IPS-20b (cell line): ENCODE measurements around the gene C9orf152.

Experiments
- H3K27ac ChIP-seq: one replicate; pipeline ENCODE4 v1.5.1; 2013; ENCODE audit warnings: low read length
- H3K27me3 ChIP-seq: 2 replicates; pipeline ENCODE4 v1.6.1; 2013; ENCODE audit warnings: mild to moderate bottlenecking, low read length, inconsistent platforms; ENCODE audit not compliant: insufficient read depth
- H3K36me3 ChIP-seq: 2 replicates; pipeline ENCODE4 v1.6.1; 2013; ENCODE audit warnings: low read depth, mild to moderate bottlenecking, inconsistent platforms, low read length, moderate library complexity; ENCODE audit not compliant: insufficient read depth
- H3K4me1 ChIP-seq: 2 replicates; pipeline ENCODE4 v1.6.1; 2013; ENCODE audit warnings: mild to moderate bottlenecking, control low read depth, inconsistent platforms, low read length, moderate library complexity; ENCODE audit not compliant: insufficient read depth
- H3K4me3 ChIP-seq: 2 replicates; pipeline ENCODE4 v1.5.1; 2013; ENCODE audit warnings: mild to moderate bottlenecking, low read length, inconsistent platforms
- H3K9ac ChIP-seq: 2 replicates; pipeline ENCODE4 v1.6.1; 2013; ENCODE audit warnings: low read depth, mild to moderate bottlenecking, inconsistent platforms, low read length, moderate library complexity
- H3K9me3 ChIP-seq: 2 replicates; pipeline ENCODE4 v1.6.1; 2013; ENCODE audit warnings: mild to moderate bottlenecking, low read depth, low read length, inconsistent platforms; ENCODE audit not compliant: insufficient read depth

The C9orf152 gene

GRCh38 chr9:110153431-110153830 is 54.5 kb downstream of the C9orf152 start:
- no peak overlapping the region for H3K27ac ChIP-seq
- H3K27me3 ChIP-seq, result no peaks in the 10 kb centered on the region
- H3K9ac ChIP-seq, result no peak overlapping the region
- H3K9me3 ChIP-seq, result peaks cover 3% of the 10 kb centered on the region; the same call in 1 of the 2 replicates
- H3K4me3 ChIP-seq, result no peak overlapping the region
- H3K4me1 ChIP-seq, result peaks cover 9% of the 10 kb centered on the region; the same call in 1 of the 2 replicates
- no peaks in the 10 kb centered on the region; the same call in 1 of the 2 replicates for H3K36me3 ChIP-seq

- no peaks in the 10 kb centered on the region for H3K27me3 ChIP-seq
- no peak overlapping the region for H3K9ac ChIP-seq
- H3K36me3 ChIP-seq, result no peaks in the 10 kb centered on the region; the same call in 1 of the 2 replicates
- no peak overlapping the region for H3K4me3 ChIP-seq
- no peak overlapping the region for H3K27ac ChIP-seq
- H3K9me3 ChIP-seq, result peaks cover 3% of the 10 kb centered on the region; the same call in 1 of the 2 replicates
- H3K4me1 ChIP-seq, result peaks cover 3% of the 10 kb centered on the region; the same call in 1 of the 2 replicates
Observed at GRCh38 chr9:110152704-110153374, 55.1 kb downstream of the C9orf152 start.
